GM13976 (cell line): ENCODE results near the gene BTN2A1.
"Not testable (repeated sequence)": the region's sequence is repeated elsewhere in the genome, so short reads cannot be mapped to it uniquely, and the experiment has no call there.

ENCODE experiments used
- DNase-seq: peaks from one replicate; pipeline ENCODE4 v3.0.0; 2012; ENCODE audit warnings: low spot score
- in situ Hi-C: fragments of 300-500 bp; cut with MboI; formaldehyde crosslinking; loops from one replicate; pipeline ENCODE4 v1.12.0; 2022; ENCODE audit warnings: low sequenced_read_pairs, mixed read lengths, inconsistent platforms; ENCODE audit not compliant: unreplicated experiment
- TF ChIP-seq, protein P1 (sequence below): IDR thresholded peaks from 2 replicates; pipeline ENCODE4 v1.5.1; 2012; ENCODE audit warnings: borderline replicate concordance, mild to moderate bottlenecking; ENCODE audit not compliant: insufficient read depth; ENCODE audit errors: extremely low read depth, missing control alignments, control extremely low read depth

The BTN2A1 gene

DNA sequence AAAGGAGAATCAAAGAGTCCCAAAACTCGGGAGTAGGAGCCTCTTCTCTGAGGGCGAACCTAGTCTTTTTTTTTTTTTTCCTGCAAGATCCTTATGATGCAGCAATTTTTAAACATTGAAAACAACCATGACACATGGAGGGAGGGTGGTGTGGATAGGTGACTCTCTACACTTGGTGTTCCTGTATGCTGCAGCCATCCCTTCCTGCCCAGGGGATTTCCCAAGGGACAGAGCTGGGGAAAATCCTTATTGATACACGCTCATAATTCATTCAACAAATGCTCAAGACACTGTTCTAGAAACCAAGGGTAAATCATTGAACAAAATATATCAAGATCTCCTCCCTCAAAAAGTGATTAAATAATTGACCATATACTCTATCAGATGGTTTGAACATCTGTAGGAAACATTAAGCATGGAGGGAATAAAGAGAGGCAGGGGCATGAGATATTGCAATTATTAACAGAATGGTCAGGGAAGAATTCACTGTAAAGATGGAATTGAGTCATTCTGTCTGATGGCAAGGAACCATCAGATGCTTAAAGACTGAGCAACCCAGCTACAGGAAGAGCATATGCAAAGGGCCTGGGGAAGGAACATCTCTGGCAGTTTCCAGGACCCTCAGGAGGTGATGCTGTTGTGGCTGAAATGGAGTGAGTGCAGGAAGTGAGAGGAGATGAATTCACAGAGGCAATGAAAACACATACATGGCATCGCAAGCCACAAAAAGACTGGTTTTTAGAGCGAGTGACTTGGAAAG lies 30.9 kb upstream of the BTN2A1 start:
- DNase-seq: no peak
- TF ChIP-seq, protein P1, sequence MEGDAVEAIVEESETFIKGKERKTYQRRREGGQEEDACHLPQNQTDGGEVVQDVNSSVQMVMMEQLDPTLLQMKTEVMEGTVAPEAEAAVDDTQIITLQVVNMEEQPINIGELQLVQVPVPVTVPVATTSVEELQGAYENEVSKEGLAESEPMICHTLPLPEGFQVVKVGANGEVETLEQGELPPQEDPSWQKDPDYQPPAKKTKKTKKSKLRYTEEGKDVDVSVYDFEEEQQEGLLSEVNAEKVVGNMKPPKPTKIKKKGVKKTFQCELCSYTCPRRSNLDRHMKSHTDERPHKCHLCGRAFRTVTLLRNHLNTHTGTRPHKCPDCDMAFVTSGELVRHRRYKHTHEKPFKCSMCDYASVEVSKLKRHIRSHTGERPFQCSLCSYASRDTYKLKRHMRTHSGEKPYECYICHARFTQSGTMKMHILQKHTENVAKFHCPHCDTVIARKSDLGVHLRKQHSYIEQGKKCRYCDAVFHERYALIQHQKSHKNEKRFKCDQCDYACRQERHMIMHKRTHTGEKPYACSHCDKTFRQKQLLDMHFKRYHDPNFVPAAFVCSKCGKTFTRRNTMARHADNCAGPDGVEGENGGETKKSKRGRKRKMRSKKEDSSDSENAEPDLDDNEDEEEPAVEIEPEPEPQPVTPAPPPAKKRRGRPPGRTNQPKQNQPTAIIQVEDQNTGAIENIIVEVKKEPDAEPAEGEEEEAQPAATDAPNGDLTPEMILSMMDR: no peak
- in situ Hi-C loops: no loop called here

DNA sequence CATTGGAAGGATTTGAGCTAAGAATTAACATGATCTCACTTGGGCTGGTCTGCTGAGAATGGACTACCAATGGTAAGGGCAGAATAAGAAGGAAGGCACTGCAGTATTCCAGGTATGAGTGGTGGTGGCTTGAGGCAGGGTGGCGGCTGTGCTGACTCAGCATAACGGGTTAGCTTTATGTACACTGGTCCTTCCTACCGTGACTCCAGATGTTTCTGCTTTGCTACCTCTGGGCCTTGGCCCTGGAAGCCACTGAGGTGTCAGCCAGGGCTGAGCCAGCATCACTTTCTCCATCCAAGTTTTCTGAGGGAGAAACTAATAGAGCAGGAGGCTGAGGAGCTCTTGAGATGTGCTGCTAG lies 30.3 kb upstream of the BTN2A1 start:
- DNase-seq: no peak
- TF ChIP-seq, protein P1: no peak
- in situ Hi-C loops: no loop called here

DNA sequence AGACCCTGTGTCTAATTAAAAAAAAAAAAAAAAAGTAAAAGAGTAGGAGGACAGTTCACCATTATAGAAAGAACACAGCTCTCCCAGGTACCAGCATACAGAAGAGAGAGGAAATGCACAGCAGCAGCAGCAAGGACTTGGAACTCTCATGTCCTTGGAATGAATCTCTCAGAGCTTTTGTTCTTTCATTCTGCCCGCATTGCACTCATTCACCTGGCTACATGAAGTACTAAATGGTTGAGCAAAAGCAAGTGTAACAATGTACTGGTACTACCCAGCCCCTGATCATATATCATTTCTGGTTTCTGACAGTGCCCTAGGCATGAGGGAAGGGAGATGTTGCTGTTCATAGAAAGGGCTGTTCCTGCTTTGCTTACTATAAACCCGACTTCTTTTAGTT lies 29.5 kb upstream of the BTN2A1 start:
- DNase-seq: no peak
- TF ChIP-seq, protein P1: no peak
- in situ Hi-C loops: no loop called here

DNA sequence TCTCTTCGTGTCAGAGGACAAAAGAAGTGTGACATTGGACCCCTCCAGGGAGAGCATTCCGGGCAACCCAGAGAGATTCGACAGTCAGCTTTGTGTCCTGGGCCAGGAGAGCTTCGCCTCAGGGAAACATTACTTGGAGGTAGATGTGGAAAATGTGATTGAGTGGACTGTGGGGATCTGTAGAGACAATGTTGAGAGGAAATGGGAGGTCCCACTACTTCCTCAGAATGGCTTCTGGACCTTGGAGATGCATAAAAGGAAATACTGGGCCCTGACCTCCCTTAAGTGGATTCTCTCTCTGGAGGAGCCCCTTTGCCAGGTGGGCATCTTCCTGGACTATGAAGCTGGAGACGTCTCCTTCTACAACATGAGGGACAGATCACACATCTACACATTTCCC lies 27.0 kb upstream of the BTN2A1 start:
- TF ChIP-seq, protein P1: no peak
- in situ Hi-C loops: no loop called here
- no peak for DNase-seq

DNA sequence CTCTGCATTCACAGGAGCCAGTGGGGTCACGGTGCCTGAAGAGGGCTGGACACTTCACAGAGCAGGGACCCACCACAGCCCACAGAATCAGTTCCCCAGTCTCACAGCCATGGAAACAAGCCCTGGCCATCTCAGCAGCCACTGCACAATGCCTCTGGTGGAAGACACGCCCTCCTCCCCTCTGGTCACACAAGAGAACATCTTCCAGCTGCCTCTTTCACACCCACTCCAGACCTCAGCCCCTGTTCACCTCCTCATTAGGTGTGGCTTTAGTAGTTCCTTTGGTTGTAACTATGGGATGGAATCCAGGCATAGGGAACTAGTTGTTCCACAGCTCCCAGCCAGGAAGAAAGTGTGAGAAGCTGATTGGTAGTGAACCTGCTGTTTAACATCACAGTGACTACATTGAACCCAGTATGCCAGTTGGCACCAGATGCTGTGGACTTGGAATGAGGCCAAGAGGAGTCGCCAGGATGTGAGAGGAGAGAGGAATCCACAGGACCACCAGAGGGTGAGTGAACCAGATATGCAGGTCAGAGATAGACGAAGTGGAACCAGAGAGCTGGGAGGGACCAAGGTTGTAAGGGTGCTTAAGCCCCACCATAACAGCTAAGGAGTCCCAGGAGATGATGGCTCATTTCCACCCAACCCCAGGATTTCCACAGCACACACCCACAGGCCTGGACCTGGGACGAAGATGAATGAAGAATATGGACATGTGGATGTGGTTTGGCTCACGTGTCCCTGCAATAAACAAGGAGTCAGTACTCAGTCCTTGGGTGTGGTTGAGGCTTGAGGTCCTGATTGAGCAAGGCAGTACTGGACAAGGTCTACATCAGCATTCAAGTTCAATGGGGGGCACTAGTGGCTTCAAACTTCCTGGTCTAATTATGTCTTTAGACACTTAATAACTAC lies 26.2 kb upstream of the BTN2A1 start:
- no peak for DNase-seq
- TF ChIP-seq, protein P1: no peak
- in situ Hi-C loops: no loop called here

DNA sequence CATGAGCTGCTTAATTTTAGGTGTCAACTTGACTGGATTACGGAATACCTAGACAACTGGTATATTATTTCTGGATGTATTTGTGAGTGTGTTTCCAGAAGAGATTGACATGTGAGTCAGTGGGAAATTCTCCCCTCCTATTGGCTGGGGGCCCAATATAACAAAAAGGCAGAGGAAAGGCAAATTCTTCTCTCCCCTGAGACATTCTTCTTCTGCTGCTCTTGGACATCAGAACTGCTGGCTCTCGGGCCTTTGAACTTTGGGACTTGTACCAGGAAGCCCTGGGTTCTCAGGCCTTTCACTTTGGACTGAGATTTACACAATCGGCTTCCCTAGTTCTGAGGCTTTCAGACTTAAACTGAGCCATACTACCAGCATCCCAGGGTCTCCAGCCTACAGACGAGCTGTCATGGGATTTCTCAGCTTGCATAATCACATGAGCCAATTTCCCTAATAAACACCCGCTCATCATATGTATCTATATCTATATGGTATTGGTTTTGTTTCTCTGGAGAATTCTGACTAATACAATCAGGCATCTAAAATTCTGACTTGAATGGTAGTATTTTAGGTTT lies 25.0 kb upstream of the BTN2A1 start:
- in situ Hi-C loops: no loop called here
- DNase-seq: no peak
- TF ChIP-seq, protein P1: no peak

DNA sequence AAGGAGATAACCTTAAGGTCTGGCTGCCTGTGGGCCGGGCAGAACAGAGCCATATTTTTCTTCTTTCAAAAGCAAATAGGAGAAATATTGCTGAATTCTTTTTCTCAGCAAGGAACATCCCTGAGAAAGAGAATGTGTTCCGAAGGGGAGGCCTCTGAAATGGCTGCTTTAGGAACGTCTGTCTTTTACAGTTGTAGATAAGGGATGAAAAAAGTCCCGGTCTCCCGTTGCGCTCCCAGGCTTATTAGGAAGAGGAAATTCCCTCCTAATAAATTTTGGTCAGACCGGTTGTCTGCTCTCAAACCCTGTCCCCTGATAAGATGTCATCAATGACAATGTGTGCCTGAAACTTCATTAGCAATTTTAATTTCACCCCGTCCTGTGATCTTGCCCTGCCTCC lies 24.1 kb upstream of the BTN2A1 start:
- in situ Hi-C loops, DNase-seq: not testable (repeated sequence)
